GM19468 (cell line): ENCODE data around the gene STAT2.
"Not testable (repeated sequence)": the region's sequence is repeated elsewhere in the genome, so short reads cannot be mapped to it uniquely, and the experiment has no call there.

Source experiments
- ATAC-seq: cut with Tn5 transposase; IDR thresholded peaks from one replicate; pipeline ENCODE4 v1.9.1; 2021; ENCODE audit warnings: mild to moderate bottlenecking, moderate library complexity, moderate number of reproducible peaks; ENCODE audit not compliant: unreplicated experiment; ENCODE audit errors: extremely low read depth

Gene STAT2

DNA sequence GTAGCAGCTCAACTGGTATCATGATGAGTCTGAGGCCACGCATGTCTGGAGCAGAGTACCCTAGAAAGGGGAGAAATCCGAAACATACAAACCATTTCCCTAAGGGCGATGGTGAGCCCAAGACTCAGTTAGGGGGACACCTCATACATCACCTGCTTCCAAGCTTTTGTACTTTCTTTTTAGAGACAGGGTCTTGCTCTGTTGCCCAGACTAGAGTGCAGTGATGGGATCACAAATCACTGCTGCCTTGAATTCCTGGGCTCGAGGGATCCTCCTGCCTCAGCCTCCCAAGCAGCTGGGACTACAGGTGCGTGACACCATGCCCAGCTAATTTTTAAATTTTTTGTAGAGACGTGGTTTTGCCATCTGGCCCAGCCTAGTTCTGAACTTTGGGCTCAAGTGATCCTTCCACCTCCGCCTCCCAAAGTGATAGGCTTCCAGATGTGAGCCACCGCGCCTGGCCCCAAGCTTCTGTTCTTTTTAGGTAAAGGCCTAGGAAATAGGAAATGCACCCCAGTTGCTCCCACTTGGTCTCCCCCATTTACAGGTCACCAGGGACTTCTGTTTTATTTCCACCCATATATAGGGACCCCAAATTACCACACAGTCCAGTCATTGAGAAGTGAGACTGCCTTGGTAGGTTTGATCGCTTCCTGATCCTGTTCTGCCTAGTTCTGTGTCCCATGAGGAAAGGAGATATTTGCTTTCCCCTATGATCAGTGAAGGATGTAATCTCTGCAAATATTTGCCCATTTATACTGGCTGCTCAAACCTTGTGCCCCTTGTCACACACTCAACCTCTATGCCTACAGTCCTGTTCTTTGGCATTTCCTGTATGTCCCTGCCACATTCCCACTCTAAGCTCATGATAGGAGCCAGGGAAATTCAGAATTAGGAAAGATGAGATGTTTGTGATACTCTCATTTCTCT is 2.5 kb upstream of the STAT2 start, which contains the start of gene APOF:
Gene APOF, minus strand, starts transcription at position 728 of the 930 bp plus-strand sequence. Its CDS starts 112 bp downstream, at position 616.
- ATAC-seq = no peak

GRCh38 chr12:56361487-56362129 is 1.7 kb upstream of the STAT2 start:
- no peak for ATAC-seq

DNA sequence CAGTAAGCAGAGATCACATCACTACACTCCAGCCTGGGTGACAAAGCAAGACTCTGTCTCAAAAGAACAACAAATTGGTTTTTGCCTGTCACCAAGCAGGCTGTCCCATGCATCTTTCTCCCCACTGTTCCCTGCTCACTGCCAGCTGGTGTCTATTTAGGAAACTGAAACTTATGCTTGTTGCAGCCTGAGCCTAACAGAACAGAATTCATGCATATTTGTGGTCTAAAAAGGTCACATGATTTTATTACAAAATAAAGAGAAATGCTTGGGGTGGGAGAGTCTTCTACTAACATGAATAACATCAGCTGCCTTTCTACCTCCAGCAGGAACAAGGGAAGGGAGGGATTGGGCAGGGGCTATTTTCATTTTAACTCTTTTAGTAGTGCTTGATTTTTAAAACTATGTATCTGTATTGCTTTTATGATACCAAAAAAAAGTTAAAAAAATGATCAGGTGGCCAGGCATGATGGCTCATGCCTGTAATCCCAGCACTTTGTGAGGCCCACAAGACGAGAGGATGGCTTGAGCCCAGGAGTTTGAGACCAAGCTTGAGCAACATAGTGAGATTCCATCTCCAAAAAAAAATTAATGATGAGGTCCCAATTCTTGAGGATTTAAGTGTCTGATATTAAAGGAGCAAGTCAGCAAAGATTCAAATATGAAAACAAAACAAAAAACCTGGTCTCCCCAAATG is 923 bp downstream of the STAT2 start:
- no peak for ATAC-seq

- no peak for ATAC-seq
Measured at GRCh38 chr12:56351325-56351724, 8.6 kb downstream of the STAT2 start.

- no peak for ATAC-seq
Measured at GRCh38 chr12:56350662-56351061, 9.2 kb downstream of the STAT2 start.

- no peak for ATAC-seq
Measured at GRCh38 chr12:56348776-56349175, 11.1 kb downstream of the STAT2 start.

DNA sequence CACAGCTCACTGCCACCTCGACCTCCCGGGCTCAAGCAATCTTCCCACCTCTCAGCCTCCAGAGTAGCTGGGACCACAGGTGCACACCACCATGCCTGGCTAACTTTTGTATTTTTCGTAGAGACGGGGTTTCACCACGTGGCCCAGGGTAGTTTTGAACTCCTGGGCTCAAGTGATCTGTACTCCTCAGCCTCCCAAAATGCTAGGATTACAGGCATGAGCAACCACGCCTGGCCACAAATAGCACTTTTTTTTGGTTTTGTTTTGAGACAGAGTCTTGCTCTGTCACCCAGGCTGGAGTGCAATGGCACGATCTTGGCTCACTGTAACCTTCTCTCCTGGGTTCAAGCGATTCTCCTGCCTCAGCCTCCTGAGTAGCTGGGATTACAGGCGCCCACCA is 12.7 kb downstream of the STAT2 start:
- ATAC-seq = not testable (repeated sequence)

DNA sequence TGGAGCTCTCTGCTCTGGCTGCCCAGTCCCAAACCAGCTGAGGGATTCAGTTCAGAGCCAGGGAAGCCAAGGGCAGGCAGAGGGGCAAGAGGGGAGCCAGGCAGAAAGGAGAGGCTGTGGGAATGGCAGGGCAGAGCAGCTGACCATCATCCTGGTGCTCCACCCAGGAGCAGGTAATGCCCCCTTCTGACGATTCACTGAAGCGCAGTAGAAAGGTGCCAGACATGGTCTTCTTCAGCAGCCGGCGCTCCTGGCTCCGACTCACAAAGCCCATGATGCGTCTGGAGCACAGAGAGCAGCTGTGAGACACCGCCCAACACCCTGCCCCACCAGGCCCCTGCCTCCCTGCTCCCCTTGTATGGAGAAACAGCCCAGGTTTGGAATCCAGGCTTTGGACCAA is 13.2 kb downstream of the STAT2 start:
- ATAC-seq = no peak

GRCh38 chr12:56342290-56342689 is 17.6 kb downstream of the STAT2 start:
- not testable (repeated sequence) for ATAC-seq

GRCh38 chr12:56341616-56342015 is 18.3 kb downstream of the STAT2 start:
- no peak for ATAC-seq

- ATAC-seq = no peak
Measured at GRCh38 chr12:56339158-56339422, 20.8 kb downstream of the STAT2 start.

DNA sequence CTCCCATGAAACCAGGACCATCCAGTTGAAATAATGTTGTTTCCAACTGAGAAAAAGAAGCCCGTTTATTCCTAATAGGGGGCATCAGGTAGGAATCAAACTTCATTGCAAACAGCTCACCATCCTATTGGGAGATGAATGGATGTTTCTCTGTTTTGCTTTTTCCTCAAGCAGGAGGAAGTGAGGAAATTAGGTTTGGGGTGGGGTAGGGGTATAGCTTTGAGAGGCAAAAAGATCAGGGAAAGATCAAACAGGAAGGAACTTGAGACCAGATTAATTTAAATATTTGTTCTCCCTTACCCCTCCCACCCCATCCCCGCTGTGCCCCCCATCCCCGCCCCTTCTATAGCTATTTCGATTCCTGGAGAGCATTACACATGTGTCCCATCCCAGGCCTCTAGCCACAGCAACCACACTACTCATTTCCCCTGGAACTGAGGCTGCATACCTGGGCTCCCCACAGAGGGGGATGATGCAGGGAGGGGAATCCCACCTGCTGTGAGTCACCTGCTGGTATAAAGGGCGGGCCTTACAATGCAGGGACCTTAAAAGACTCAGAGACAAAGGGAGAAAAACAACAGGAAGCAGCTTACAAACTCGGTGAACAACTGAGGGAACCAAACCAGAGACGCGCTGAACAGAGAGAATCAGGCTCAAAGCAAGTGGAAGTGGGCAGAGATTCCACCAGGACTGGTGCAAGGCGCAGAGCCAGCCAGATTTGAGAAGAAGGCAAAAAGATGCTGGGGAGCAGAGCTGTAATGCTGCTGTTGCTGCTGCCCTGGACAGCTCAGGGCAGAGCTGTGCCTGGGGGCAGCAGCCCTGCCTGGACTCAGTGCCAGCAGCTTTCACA is 21.4 kb downstream of the STAT2 start, which contains the start of gene IL23A:
Gene IL23A, plus strand, starts transcription at position 577 of the 850 bp plus-strand sequence. Its CDS starts 161 bp downstream, at position 738.
- ATAC-seq = no peak

- no peak for ATAC-seq
Measured at GRCh38 chr12:56337753-56338251, 22.1 kb downstream of the STAT2 start.

DNA sequence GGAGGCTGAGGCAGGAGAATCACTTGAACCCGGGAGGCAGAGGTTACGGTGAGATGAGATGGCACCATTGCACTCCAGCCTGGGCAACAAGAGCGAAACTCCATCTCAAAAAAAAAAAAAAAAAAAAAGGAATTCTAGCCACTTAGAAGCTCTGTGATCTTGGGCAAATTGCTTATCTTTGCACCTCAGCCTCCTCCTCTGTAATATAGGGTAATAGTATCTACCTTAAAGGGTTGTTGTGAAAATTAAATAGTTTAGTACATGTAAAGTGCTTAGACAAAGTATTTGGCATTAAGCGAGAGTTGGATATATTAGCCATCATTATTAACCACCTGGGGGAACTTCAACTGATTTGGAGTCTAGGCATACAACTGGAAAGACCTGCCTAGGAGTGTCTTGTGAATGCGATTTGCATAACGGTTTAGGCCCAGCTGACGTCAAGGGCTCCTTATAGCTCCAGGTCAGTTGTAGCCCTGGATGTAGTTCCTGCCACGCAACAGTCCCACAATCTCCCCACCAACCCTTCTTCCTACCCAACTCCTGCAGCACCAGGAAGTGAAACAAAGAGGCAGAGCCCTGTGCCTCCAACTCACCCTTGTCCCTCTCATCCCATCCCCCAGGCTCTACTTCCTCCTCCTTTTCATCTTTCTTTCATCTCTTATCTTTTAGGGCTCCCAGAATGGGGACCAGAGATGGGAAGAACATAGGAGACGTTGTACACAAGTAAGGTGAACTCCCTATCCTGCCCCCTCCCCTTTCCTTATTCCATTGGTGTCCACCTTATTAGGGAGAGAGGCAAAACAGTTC is 23.3 kb downstream of the STAT2 start:
- no peak for ATAC-seq

DNA sequence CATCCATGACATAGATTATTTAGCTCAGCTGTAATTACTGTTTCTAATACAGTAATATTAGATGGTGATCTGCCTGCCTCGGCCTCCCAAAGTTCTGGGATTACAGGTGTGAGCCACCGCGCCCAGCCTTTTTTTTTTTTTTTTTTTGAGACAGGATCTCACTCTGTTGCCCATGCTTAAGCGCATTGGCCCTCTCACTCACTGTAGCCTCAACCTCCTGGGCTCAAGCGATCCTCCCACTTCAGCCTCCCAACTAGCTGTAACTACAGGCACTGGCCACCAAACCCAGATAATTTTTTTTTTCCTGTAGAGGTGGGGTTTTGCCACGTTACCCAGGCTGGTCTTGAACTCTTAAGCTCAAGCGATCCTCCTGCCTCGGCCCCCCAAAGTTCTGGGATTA is 24.4 kb downstream of the STAT2 start:
- ATAC-seq = not testable (repeated sequence)

GRCh38 chr12:56334490-56334793 is 25.5 kb downstream of the STAT2 start:
- no peak for ATAC-seq

GRCh38 chr12:56333679-56334489 is 26.0 kb downstream of the STAT2 start, which contains the start of gene PAN2:
Gene PAN2, minus strand, starts transcription at chr12:56334000. Its CDS starts 906 bp downstream, at chr12:56333094.
- peak; percentile 92 for ATAC-seq

DNA sequence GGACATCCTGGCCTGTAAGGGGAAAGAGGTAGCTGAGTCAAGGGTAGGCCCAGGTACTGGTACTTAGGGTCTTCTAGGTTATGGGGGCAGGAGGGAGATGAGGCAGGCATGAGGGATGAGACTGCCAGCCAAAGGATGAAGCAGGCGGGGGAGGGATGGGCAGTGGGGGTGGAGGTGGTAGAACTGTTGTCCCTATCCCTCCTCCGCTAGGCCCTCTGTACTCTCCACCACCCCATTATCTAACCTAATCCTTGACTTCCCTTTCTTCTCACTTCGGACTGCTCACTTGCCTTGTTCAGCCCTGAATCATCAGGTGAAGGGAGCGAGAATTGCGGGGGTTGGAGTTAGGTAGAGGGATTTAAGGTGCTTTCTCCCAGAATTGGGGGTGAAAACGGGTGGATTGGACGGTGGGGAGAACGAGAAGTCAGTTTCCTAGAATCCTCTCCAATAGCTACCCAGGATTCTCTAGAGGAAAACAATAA is 26.7 kb downstream of the STAT2 start:
- ATAC-seq = no peak
